Activated CD4-positive, alpha-beta T cell treated with anti-CD3 and anti-CD28 coated beads for 36 hours (primary cell): Measurements from ENCODE around the gene TNFRSF8. TPM values are rescaled to one million over a fixed set of nuclear protein-coding genes. Genes with fewer than 3 reads are reported as not detected.

Source experiments
- ATAC-seq: fragments of 200-7000 bp; cut with Tn5 transposase; one replicate; pipeline ENCODE4 v1.10.0; 2021; ENCODE audit warnings: mild to moderate bottlenecking, moderate library complexity
- CTCF ChIA-PET: fragments of 350-600 bp; sonication (Branson Sonifier 250); formaldehyde crosslinking; loops from one replicate; lab custom pipeline; 2021; ENCODE audit warnings: antibody characterized with exemption; lab: Charles Lee
- POLR2A ChIA-PET: fragments of 350-600 bp; sonication (Branson Sonifier 250); formaldehyde crosslinking; loops from one replicate; lab custom pipeline; 2021; ENCODE audit warnings: antibody characterized with exemption, inconsistent platforms; lab: Charles Lee
- DNase-seq: peaks from one replicate; pipeline ENCODE4 v3.0.0-alpha.2; 2020
- H3K27ac Mint-ChIP-seq: one replicate; pipeline ENCODE4 v1.8.0; 2021; ENCODE audit warnings: mixed read lengths
- H3K27me3 Mint-ChIP-seq: one replicate; pipeline ENCODE4 v1.8.0; 2021; ENCODE audit warnings: mixed read lengths
- H3K36me3 Mint-ChIP-seq: one replicate; pipeline ENCODE4 v1.8.0; 2021; ENCODE audit warnings: low read depth, mixed read lengths
- H3K4me1 Mint-ChIP-seq: one replicate; pipeline ENCODE4 v1.8.0; 2021; ENCODE audit warnings: mixed read lengths
- H3K4me3 Mint-ChIP-seq: one replicate; pipeline ENCODE4 v1.8.0; 2021; ENCODE audit warnings: mild to moderate bottlenecking, moderate library complexity, mixed read lengths
- H3K9me3 Mint-ChIP-seq: one replicate; pipeline ENCODE4 v1.8.0; 2021; ENCODE audit warnings: low read depth, mixed read lengths
- intact Hi-C, 2 experiments: fragments of 100-400 bp; cut with DNase I in 1 of 2; cut with micrococcal nuclease in 1 of 2; formaldehyde crosslinking; loops; one replicate each; pipeline versions ENCODE4 v1.14.2 to v1.15.1; 2022 to 2024; cut with DNase I, micrococcal nuclease
- total RNA-seq, 2 experiments: library from RNA; stranded (reverse); gene quantifications; one replicate each; pipeline ENCODE4 v1.2.3, GENCODE V29; 2021

TNFRSF8 gene
- total RNA-seq, 2 experiments from 2014 or later: 15.7 to 16.3 TPM

DNA sequence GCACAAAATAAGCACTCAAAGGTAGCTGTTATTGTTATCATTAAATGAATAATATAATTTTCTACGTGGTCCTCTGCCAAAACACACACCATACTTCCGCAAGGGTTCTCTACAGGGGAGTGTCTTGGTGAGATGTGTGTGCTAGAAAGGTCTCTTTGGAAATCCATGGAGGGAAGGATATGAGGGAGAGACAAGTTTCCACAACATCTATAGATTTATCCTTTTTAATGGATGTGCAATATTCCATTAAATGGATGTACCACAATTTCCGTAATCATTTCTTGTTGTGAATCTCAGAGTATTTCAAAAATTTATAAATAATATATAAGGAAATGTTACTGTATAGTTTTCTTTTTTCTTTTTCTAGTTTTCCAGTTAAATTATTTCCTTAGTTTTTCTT lies 2.6 kb upstream of the TNFRSF8 start:
- H3K4me1 Mint-ChIP-seq: peaks cover 68% of the 10 kb centered on the region
- H3K27ac Mint-ChIP-seq: no peak overlapping the region
- ATAC-seq (no peak), DNase-seq (no peak)
- H3K27me3 Mint-ChIP-seq: peaks cover 27% of the 10 kb centered on the region
- H3K36me3 Mint-ChIP-seq: peaks cover 10% of the 10 kb centered on the region
- H3K9me3 Mint-ChIP-seq: peaks cover 2% of the 10 kb centered on the region
- POLR2A ChIA-PET: interaction anchor here (2.4 kb wide), 1 partner anchor 152 kb away, joined by 10 read pairs; no protein-coding TSS in a partner anchor
- H3K4me3 Mint-ChIP-seq: no peak overlapping the region
- intact Hi-C loops: loop anchor here in 1 of 2 experiments (1.0 to 5.0 kb wide), 2 partner anchors 13 to 153 kb away; no protein-coding TSS in a partner anchor
- CTCF ChIA-PET: no interaction called here

GRCh38 chr1:12064073-12064969 lies 1.2 kb downstream of the TNFRSF8 start:
- intact Hi-C loops: loop anchor here in 1 of 2 experiments (5.0 kb wide), 1 partner anchor 157 kb away; no protein-coding TSS in a partner anchor
- Mint-ChIP-seq H3K36me3 (peaks cover 15% of the 10 kb centered on the region), H3K27ac (peak overlapping the region; percentile 76), H3K4me3 (peak overlapping the region; percentile 78), H3K27me3 (peaks cover 35% of the 10 kb centered on the region), H3K4me1 (peaks cover 70% of the 10 kb centered on the region), H3K9me3 (peaks cover 2% of the 10 kb centered on the region)
- POLR2A ChIA-PET: interaction anchor here (1.4 kb wide), 1 partner anchor 156 kb away, joined by 10 read pairs; no protein-coding TSS in a partner anchor
- CTCF ChIA-PET: interaction anchor here (0.6 to 0.9 kb wide), 2 partner anchors 24 to 79 kb away, joined by 3 read pairs; no protein-coding TSS in a partner anchor
- DNase-seq (no peak), ATAC-seq (no peak)

DNA sequence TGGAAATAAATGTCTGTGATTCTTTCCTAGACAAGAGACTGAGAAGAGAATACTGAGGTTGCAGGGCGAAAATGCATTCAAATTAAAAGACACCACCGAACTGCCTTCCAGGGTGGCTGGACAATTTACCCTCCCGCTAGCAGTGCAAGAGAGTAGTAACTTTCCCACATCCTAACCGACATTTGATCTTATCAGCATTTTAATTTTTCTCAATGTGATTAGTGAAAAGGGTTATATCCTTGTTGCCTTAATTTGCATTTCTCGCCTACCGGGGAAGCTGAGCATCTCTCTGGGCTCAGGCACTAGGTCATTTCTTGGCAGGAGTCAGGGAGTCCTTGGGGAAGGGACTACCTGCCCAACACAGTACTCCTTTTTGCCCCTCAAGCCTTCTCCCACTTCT lies 2.8 kb downstream of the TNFRSF8 start:
- intact Hi-C loops: loop anchor here (5.0 kb wide), 3 partner anchors 64 to 551 kb away; partner anchors contain the start of gene DHRS3 (in 1 of the 2)
- Mint-ChIP-seq H3K27ac (peak overlapping the region; percentile 66), H3K9me3 (peaks cover 2% of the 10 kb centered on the region), H3K4me1 (peaks cover 66% of the 10 kb centered on the region), H3K27me3 (peaks cover 42% of the 10 kb centered on the region), H3K4me3 (peak overlapping the region; percentile 64), H3K36me3 (peaks cover 21% of the 10 kb centered on the region)
- POLR2A ChIA-PET: interaction anchor here (0.6 to 2.9 kb wide), 3 partner anchors 8 to 274 kb away, joined by 6 to 18 read pairs (median 13); no protein-coding TSS in a partner anchor
- DNase-seq (peak; percentile 48), ATAC-seq (peak; percentile 11)
- CTCF ChIA-PET: interaction anchor here (0.6 to 3.4 kb wide), 4 partner anchors 14 to 259 kb away, joined by 3 to 22 read pairs (median 4); no protein-coding TSS in a partner anchor

GRCh38 chr1:12067900-12068821 lies 5.1 kb downstream of the TNFRSF8 start:
- peaks cover 57% of the 10 kb centered on the region for H3K4me1 Mint-ChIP-seq
- H3K4me3 Mint-ChIP-seq: peak overlapping the region; percentile 62
- peaks cover 21% of the 10 kb centered on the region for H3K36me3 Mint-ChIP-seq
- ATAC-seq: peak; percentile 80
- intact Hi-C loops: loop anchor here (1.0 to 5.0 kb wide), 12 partner anchors 11 to 549 kb away; partner anchors contain the start of genes DHRS3 (in 1 of the 2), MFN2 (in 1 of the 2) and MIIP (in 1 of the 2)
- POLR2A ChIA-PET: interaction anchor here (0.7 to 2.9 kb wide), 8 partner anchors 9 to 159 kb away, joined by 3 to 18 read pairs (median 6); no protein-coding TSS in a partner anchor
- CTCF ChIA-PET: interaction anchor here (0.9 to 3.4 kb wide), 5 partner anchors 11 to 175 kb away, joined by 3 to 22 read pairs (median 4); no protein-coding TSS in a partner anchor
- peak overlapping the region; percentile 95 for H3K27ac Mint-ChIP-seq
- no peaks in the 10 kb centered on the region for H3K9me3 Mint-ChIP-seq
- H3K27me3 Mint-ChIP-seq: peaks cover 35% of the 10 kb centered on the region
- peak; percentile 87 for DNase-seq

DNA sequence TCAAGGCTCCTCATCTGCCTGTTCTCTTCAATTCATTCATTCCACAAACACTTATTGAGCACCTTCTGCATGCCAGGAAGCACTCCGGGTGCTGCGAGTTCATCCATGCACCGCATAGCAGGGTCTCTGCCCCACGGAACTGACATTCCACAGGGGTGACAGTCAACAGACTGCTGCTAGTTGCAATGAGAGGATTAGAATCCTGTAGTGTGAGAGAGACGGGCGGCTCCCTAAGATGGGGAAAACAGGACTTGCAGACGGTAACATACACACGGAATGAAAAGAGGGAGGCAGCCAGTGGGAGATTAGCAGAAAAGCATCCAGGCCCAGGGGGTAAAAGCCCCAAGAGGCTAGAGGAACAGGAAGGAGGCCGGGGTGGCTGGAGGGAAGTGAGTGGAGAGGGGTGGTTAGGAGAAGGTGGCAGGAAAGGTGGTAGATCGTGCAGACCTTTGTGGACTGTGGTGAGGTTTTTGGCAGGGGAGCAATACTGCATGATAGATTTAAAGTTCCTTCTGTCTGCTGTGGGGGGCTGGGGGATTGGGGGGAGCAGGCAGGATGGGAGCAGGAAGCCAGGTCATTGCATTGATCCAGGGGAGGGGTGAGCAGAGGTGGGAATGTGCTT lies 6.6 kb downstream of the TNFRSF8 start:
- Mint-ChIP-seq H3K27ac (peak overlapping the region; percentile 22), H3K9me3 (no peaks in the 10 kb centered on the region), H3K36me3 (peaks cover 13% of the 10 kb centered on the region), H3K4me1 (peaks cover 43% of the 10 kb centered on the region), H3K27me3 (peaks cover 22% of the 10 kb centered on the region), H3K4me3 (peak overlapping the region; percentile 37)
- ATAC-seq: no peak
- intact Hi-C loops: loop anchor here (2.0 to 5.0 kb wide), 4 partner anchors 67 to 548 kb away; partner anchors contain the start of gene DHRS3 (in 1 of the 2)
- ChIA-PET CTCF (interaction anchor here (1.4 kb wide), 1 partner anchor 12 kb away, joined by 5 read pairs; no protein-coding TSS in a partner anchor), POLR2A (interaction anchor here (0.7 kb wide), 1 partner anchor 160 kb away, joined by 3 read pairs; no protein-coding TSS in a partner anchor)
- no peak for DNase-seq

GRCh38 chr1:12071892-12072291 lies 8.8 kb downstream of the TNFRSF8 start:
- peaks cover 13% of the 10 kb centered on the region for H3K36me3 Mint-ChIP-seq
- H3K27ac Mint-ChIP-seq: no peak overlapping the region
- peaks cover 28% of the 10 kb centered on the region for H3K4me1 Mint-ChIP-seq
- DNase-seq (no peak), ATAC-seq (no peak)
- H3K9me3 Mint-ChIP-seq: no peaks in the 10 kb centered on the region
- H3K27me3 Mint-ChIP-seq: peaks cover 14% of the 10 kb centered on the region
- H3K4me3 Mint-ChIP-seq: no peak overlapping the region
- ChIA-PET POLR2A (no interaction called here), CTCF (interaction anchor here (1.5 kb wide), 1 partner anchor 41 kb away, joined by 7 read pairs; no protein-coding TSS in a partner anchor)
- intact Hi-C loops: no loop called here

DNA sequence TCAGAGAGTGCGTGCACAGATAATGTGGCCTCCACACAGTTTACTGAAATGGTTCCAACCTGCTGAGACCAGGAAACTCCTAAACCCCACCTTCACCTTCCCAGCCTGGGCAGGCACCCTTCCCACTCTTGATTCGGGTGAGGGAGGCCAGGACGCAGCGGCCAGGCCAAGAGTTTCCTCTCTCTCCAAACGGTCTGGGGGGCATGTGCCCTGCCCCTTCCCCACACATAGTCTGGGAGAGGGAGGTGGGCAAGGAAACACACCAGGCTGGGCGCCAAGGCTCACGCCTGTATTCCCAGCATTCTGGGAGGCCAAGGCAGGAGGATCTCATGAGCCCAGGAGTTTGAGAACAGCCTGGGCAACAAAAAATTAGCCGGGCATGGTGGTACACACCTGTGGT lies 9.6 kb downstream of the TNFRSF8 start:
- no peaks in the 10 kb centered on the region for H3K9me3 Mint-ChIP-seq
- ATAC-seq (no peak), DNase-seq (no peak)
- peaks cover 11% of the 10 kb centered on the region for H3K36me3 Mint-ChIP-seq
- CTCF ChIA-PET: no interaction called here
- H3K27ac Mint-ChIP-seq: no peak overlapping the region
- peaks cover 13% of the 10 kb centered on the region for H3K27me3 Mint-ChIP-seq
- H3K4me3 Mint-ChIP-seq: no peak overlapping the region
- intact Hi-C loops: no loop called here
- POLR2A ChIA-PET: no interaction called here
- H3K4me1 Mint-ChIP-seq: peaks cover 20% of the 10 kb centered on the region

GRCh38 chr1:12073796-12074195 lies 10.7 kb downstream of the TNFRSF8 start:
- DNase-seq: no peak
- Mint-ChIP-seq H3K36me3 (peaks cover 11% of the 10 kb centered on the region), H3K9me3 (no peaks in the 10 kb centered on the region), H3K4me3 (no peak overlapping the region), H3K27me3 (peaks cover 16% of the 10 kb centered on the region), H3K27ac (no peak overlapping the region), H3K4me1 (peaks cover 14% of the 10 kb centered on the region)
- ATAC-seq: no peak
- POLR2A ChIA-PET: no interaction called here
- intact Hi-C loops: no loop called here
- CTCF ChIA-PET: interaction anchor here (0.6 kb wide), 2 partner anchors 23 to 51 kb away, joined by 3 read pairs; no protein-coding TSS in a partner anchor

DNA sequence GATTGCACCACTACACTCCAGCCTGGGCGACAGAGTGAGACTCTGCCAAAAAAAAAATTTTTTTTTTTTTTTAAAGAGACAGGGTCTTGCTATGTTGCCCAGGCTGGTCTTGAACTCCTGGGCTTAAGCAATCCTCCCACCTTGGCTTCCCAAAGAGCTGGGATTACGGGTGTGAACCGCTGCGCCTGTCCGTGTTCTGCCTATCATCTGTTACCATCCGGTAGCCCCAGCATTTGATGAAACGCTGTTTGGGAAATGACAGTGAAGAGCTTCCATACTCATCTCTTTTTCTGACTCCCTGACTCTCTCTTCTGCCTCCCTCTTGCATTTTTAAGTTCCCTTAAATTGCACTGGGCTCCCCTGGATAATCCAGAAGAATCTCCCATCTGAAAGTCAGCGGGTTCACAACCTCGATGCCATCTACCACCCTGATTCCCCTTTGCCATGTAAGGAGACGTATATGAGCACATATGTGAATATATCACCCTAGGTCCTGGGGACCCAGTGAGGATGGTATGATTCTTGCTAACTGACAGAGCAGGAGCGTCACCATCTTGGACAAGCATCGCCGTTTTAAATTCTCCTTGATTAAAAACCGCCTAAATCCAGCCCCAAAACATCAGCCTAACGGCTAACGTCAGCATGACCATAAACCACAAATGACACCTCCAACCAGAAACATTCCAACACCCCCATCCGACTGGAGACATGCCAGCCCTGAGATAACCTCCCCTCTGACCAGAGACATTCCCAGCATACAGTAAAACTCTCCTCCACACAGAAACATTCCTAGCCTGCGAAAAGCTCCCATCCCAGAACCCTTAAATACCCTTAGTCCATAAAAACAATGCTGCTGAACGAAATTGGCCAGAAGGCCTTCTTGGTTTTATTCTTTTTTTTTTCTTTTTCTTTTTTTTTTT lies 12.4 kb downstream of the TNFRSF8 start:
- Mint-ChIP-seq H3K9me3 (no peaks in the 10 kb centered on the region), H3K27ac (no peak overlapping the region), H3K27me3 (peaks cover 9% of the 10 kb centered on the region), H3K36me3 (peaks cover 6% of the 10 kb centered on the region), H3K4me3 (no peak overlapping the region), H3K4me1 (peaks cover 12% of the 10 kb centered on the region)
- no peak for DNase-seq
- no peak for ATAC-seq
- POLR2A ChIA-PET: interaction anchor here (0.7 kb wide), 1 partner anchor 105 kb away, joined by 6 read pairs; no protein-coding TSS in a partner anchor
- intact Hi-C loops: loop anchor here in 1 of 2 experiments (5.0 kb wide), 1 partner anchor 143 kb away; the partner anchor contains the start of gene PLOD1
- CTCF ChIA-PET: interaction anchor here (1.3 kb wide), 1 partner anchor 153 kb away, joined by 3 read pairs; no protein-coding TSS in a partner anchor
